ENCODE results near the gene HAUS7. TPM values are rescaled to one million over a fixed set of nuclear protein-coding genes. Genes with fewer than 3 reads are reported as not detected.

The HAUS7 gene
- total and polyA plus RNA-seq, 4 donors = 11.3 to 42.9 (median 28.0) TPM

GRCh38 chrX:153513265-153513664 is 42.9 kb upstream of the HAUS7 start:
- DNase-seq = no peak
- H3K27me3 ChIP-seq (ENCODE audit: control insufficient read depth in 3 of 3, insufficient read depth in 3 of 3, low read length in 2 of 3) = peaks cover 6 to 19% (median 13%) of the 10 kb centered on the region in 3 donors

GRCh38 chrX:153512501-153512893 is 42.1 kb upstream of the HAUS7 start:
- no peak overlapping the region for H3K9ac ChIP-seq (ENCODE audit: insufficient read depth in 1 of 2, low read length in 2 of 2)
- no peaks in the 10 kb centered on the region for H3K4me1 ChIP-seq (ENCODE audit: control insufficient read depth in 5 of 5, insufficient read depth in 5 of 5, low read length in 5 of 5)
- no peak for ATAC-seq (ENCODE audit: insufficient read depth, low FRiP score)
- no peaks in the 10 kb centered on the region for H3K36me3 ChIP-seq (ENCODE audit: control insufficient read depth in 4 of 4, insufficient read depth in 4 of 4, low read length in 4 of 4)
- H3K27me3 ChIP-seq (ENCODE audit: control insufficient read depth in 3 of 3, insufficient read depth in 3 of 3, low read length in 2 of 3) = peaks cover 3 to 17% (median 13%) of the 10 kb centered on the region in 3 donors
- WGBS, 2 donors = 50 to 68% methylated on average over 3 of the region's 3 CpGs
- no peak overlapping the region for H3K4me3 ChIP-seq
- H3K27ac ChIP-seq (ENCODE audit: low read depth in 1 of 2, low read length in 1 of 2) = no peak overlapping the region
- no peak for DNase-seq
- TF ChIP-seq CTCF (IDR thresholded peaks at IDR 0.05; ENCODE audit: control extremely low read depth, extremely low read depth) = no peak
- peaks cover 0 to 2% (median 0%) of the 10 kb centered on the region in 4 donors for H3K9me3 ChIP-seq (ENCODE audit: control insufficient read depth in 4 of 4, insufficient read depth in 3 of 4, low read length in 3 of 4)

More at GRCh38 chrX:153513265-153513664, 42.9 kb upstream of the HAUS7 start:
- H3K4me1 ChIP-seq (ENCODE audit: control insufficient read depth in 5 of 5, insufficient read depth in 5 of 5, low read length in 5 of 5) = no peaks in the 10 kb centered on the region
- no peak overlapping the region for H3K27ac ChIP-seq (ENCODE audit: low read depth in 1 of 2, low read length in 1 of 2)
- no peak for ATAC-seq (ENCODE audit: insufficient read depth, low FRiP score)
- H3K36me3 ChIP-seq (ENCODE audit: control insufficient read depth in 4 of 4, insufficient read depth in 4 of 4, low read length in 4 of 4) = no peaks in the 10 kb centered on the region
- no peak overlapping the region for H3K9ac ChIP-seq (ENCODE audit: insufficient read depth in 1 of 2, low read length in 2 of 2)
- 69 to 75% methylated on average over 4 to 5 of the region's 5 CpGs for WGBS, 2 donors
- no peak overlapping the region for H3K4me3 ChIP-seq
- TF ChIP-seq CTCF (IDR thresholded peaks at IDR 0.05; ENCODE audit: control extremely low read depth, extremely low read depth) = no peak
- peaks cover 0 to 2% (median 0%) of the 10 kb centered on the region in 4 donors for H3K9me3 ChIP-seq (ENCODE audit: control insufficient read depth in 4 of 4, insufficient read depth in 3 of 4, low read length in 3 of 4)

- ATAC-seq (ENCODE audit: insufficient read depth, low FRiP score) (no peak), DNase-seq (no peak)
- peaks cover 0 to 15% (median 11%) of the 10 kb centered on the region in 3 donors for H3K27me3 ChIP-seq (ENCODE audit: control insufficient read depth in 3 of 3, insufficient read depth in 3 of 3, low read length in 2 of 3)
- WGBS, 2 donors = 68 to 74% methylated on average over 16 to 17 of the region's 17 CpGs
- no peaks in the 10 kb centered on the region for H3K4me1 ChIP-seq (ENCODE audit: control insufficient read depth in 5 of 5, insufficient read depth in 5 of 5, low read length in 5 of 5)
- no peak overlapping the region for H3K9ac ChIP-seq (ENCODE audit: insufficient read depth in 1 of 2, low read length in 2 of 2)
- H3K27ac ChIP-seq (ENCODE audit: low read depth in 1 of 2, low read length in 1 of 2) = no peak overlapping the region
- H3K4me3 ChIP-seq = no peak overlapping the region
- peaks cover 0 to 3% (median 0%) of the 10 kb centered on the region in 4 donors for H3K36me3 ChIP-seq (ENCODE audit: control insufficient read depth in 4 of 4, insufficient read depth in 4 of 4, low read length in 4 of 4)
- peaks cover 0 to 2% (median 0%) of the 10 kb centered on the region in 4 donors for H3K9me3 ChIP-seq (ENCODE audit: control insufficient read depth in 4 of 4, insufficient read depth in 3 of 4, low read length in 3 of 4)
- TF ChIP-seq CTCF (IDR thresholded peaks at IDR 0.05; ENCODE audit: control extremely low read depth, extremely low read depth) = no peak
These were observed 41.6 kb upstream of the HAUS7 start for GRCh38 chrX:153511784-153512500.

All from lung (tissue), 12 donors.